Measurements from ENCODE around the gene FABP6. TPM values are rescaled to one million over a fixed set of nuclear protein-coding genes. Genes with fewer than 3 reads are reported as not detected.

FABP6 gene
- total RNA-seq, 4 donors from 2014 or later, result 1.0 TPM; not detected in 3

GRCh38 chr5:160251406-160252155 lies 22.3 kb downstream of the FABP6 start:
- no peak for TF ChIP-seq CTCF (IDR thresholded peaks at IDR 0.05)
- no peak for TF ChIP-seq POLR2A (IDR thresholded peaks at IDR 0.05)
- no peak overlapping the region for H3K4me3 ChIP-seq (ENCODE audit: low read depth, poor library complexity, severe bottlenecking)
- WGBS, 2 donors, result 91% methylated on average over 14 of the region's 14 CpGs
- no peak for DNase-seq (ENCODE audit: low spot score in 2 of 2)
- intact Hi-C loops (cut with DNase I; ENCODE audit: low total_unique reads), result no loop called here

GRCh38 chr5:160252916-160253315 lies 23.6 kb downstream of the FABP6 start:
- TF ChIP-seq CTCF (IDR thresholded peaks at IDR 0.05) (no peak), POLR2A (IDR thresholded peaks at IDR 0.05) (no peak)
- no peak overlapping the region for H3K4me3 ChIP-seq (ENCODE audit: low read depth, poor library complexity, severe bottlenecking)
- intact Hi-C loops (cut with DNase I; ENCODE audit: low total_unique reads), result no loop called here
- 91 to 92% methylated on average over 9 of the region's 9 CpGs for WGBS, 2 donors
- no peak for DNase-seq (ENCODE audit: low spot score in 2 of 2)

GRCh38 chr5:160253441-160253840 lies 24.1 kb downstream of the FABP6 start:
- no peak overlapping the region for H3K4me3 ChIP-seq (ENCODE audit: low read depth, poor library complexity, severe bottlenecking)
- intact Hi-C loops (cut with DNase I; ENCODE audit: low total_unique reads), result no loop called here
- whole genome bisulfite sequencing, 2 donors, result 89 to 92% methylated on average over 11 of the region's 17 CpGs
- TF ChIP-seq POLR2A (IDR thresholded peaks at IDR 0.05) (no peak), CTCF (IDR thresholded peaks at IDR 0.05) (no peak)
- no peak for DNase-seq (ENCODE audit: low spot score in 2 of 2)

- TF ChIP-seq CTCF (IDR thresholded peaks at IDR 0.05) (no peak), POLR2A (IDR thresholded peaks at IDR 0.05) (no peak)
- WGBS, 2 donors, result 94 to 96% methylated on average over 6 of the region's 6 CpGs
Measured at GRCh38 chr5:160254706-160255105, 25.4 kb downstream of the FABP6 start.

GRCh38 chr5:160259341-160259740 lies 30.0 kb downstream of the FABP6 start:
- no peak for DNase-seq (ENCODE audit: low spot score in 2 of 2)
- 90 to 94% methylated on average over 7 of the region's 7 CpGs for WGBS, 2 donors
- TF ChIP-seq CTCF (IDR thresholded peaks at IDR 0.05) (no peak), POLR2A (IDR thresholded peaks at IDR 0.05) (no peak)
- intact Hi-C loops (cut with DNase I; ENCODE audit: low total_unique reads), result no loop called here
- no peak overlapping the region for H3K4me3 ChIP-seq (ENCODE audit: low read depth, poor library complexity, severe bottlenecking)

More at GRCh38 chr5:160254706-160255105, 25.4 kb downstream of the FABP6 start:
- H3K4me3 ChIP-seq (ENCODE audit: low read depth, poor library complexity, severe bottlenecking), result no peak overlapping the region
- DNase-seq (ENCODE audit: low spot score in 2 of 2), result no peak
- intact Hi-C loops (cut with DNase I; ENCODE audit: low total_unique reads), result no loop called here

Data from lower leg skin (tissue), 4 donors.